Panc1 (cell line): ENCODE results near the gene HLCS. TPM values are rescaled to one million over a fixed set of nuclear protein-coding genes. Genes with fewer than 3 reads are reported as not detected.

Experiments
- ATAC-seq: fragments of 200-7000 bp; cut with Tn5 transposase; 2 replicates; pipeline ENCODE4 v1.9.1; 2020; ENCODE audit warnings: mild to moderate bottlenecking, moderate library complexity
- BruUV-seq: library from RNA; stranded (reverse); fragments of 400-500 nt; replicated peaks from 2 replicates; lab custom pipeline; 2021; lab: Mats Ljungman, UMichigan
- CTCF ChIA-PET: fragments of 300-600 bp; sonication (Branson Sonifier 250); formaldehyde crosslinking; loops from one replicate; lab custom pipeline; 2022; ENCODE audit warnings: antibody characterized with exemption; lab: Charles Lee
- POLR2A ChIA-PET: fragments of 300-600 bp; sonication (Branson Sonifier 250); formaldehyde crosslinking; loops from one replicate; lab custom pipeline; 2022; ENCODE audit warnings: antibody characterized with exemption; lab: Charles Lee
- DNase-seq: peaks from one replicate; pipeline ENCODE4 v3.0.0-alpha.2; 2010; ENCODE audit warnings: low read depth, low spot score
- H3K27ac ChIP-seq: 2 replicates; pipeline ENCODE4 v1.5.1; 2011; ENCODE audit warnings: mild to moderate bottlenecking, low read length, inconsistent platforms
- H3K27me3 ChIP-seq: fragments of 200-500 bp; sonication (Bioruptor generic); 2 replicates; pipeline ENCODE4 v1.6.0; 2014; ENCODE audit warnings: low read length, inconsistent platforms; ENCODE audit not compliant: control insufficient read depth, insufficient read depth
- H3K36me3 ChIP-seq: fragments of 200-500 bp; sonication (Bioruptor generic); 2 replicates; pipeline ENCODE4 v1.5.1; 2014; ENCODE audit warnings: inconsistent platforms, mild to moderate bottlenecking, low read length, moderate library complexity; ENCODE audit not compliant: control insufficient read depth, insufficient read depth
- H3K4me1 ChIP-seq: 2 replicates; pipeline ENCODE4 v1.5.1; 2011; ENCODE audit warnings: inconsistent platforms, mild to moderate bottlenecking, low read length, moderate library complexity; ENCODE audit not compliant: control insufficient read depth, insufficient read depth
- H3K4me3 ChIP-seq, 2 experiments: 2 replicates each; pipeline ENCODE4 v1.5.1; 2011 to 2012; ENCODE audit warnings: low read depth in 2 of 2, low read length in 2 of 2, mild to moderate bottlenecking in 2 of 2, inconsistent platforms in 1 of 2, moderate library complexity in 1 of 2
- H3K9me3 ChIP-seq: fragments of 200-500 bp; sonication (Bioruptor generic); 2 replicates; pipeline ENCODE4 v1.5.1; 2014; ENCODE audit warnings: low read depth, mild to moderate bottlenecking, inconsistent platforms, low read length, moderate library complexity; ENCODE audit not compliant: control insufficient read depth, insufficient read depth
- POLR2AphosphoS5 ChIP-seq: IDR thresholded peaks from 2 replicates; pipeline ENCODE4 v1.6.1; 2012; ENCODE audit warnings: mild to moderate bottlenecking, low read depth, low read length, moderate library complexity
- SIN3A ChIP-seq: IDR thresholded peaks from 2 replicates; pipeline ENCODE4 v1.6.1; 2012; ENCODE audit warnings: low read depth, mild to moderate bottlenecking, low read length, moderate library complexity, borderline replicate concordance; ENCODE audit not compliant: insufficient read depth
- TCF7L2 ChIP-seq: IDR thresholded peaks from 2 replicates; pipeline ENCODE4 v1.6.1; 2011; ENCODE audit warnings: mild to moderate bottlenecking, low read depth, low read length, inconsistent platforms
- in situ Hi-C: cut with HindIII; loops from 2 replicates; pipeline ENCODE4 v1.10.0; 2016; ENCODE audit warnings: low sequenced_read_pairs, low pct_unique_long_range_greater_than_20kb
- intact Hi-C: fragments of 100-400 bp; cut with micrococcal nuclease; formaldehyde crosslinking; loops from one replicate; pipeline ENCODE4 v1.10.0; 2022; ENCODE audit not compliant: unreplicated experiment
- total RNA-seq: library from RNA; stranded (reverse); gene quantifications from one replicate; pipeline ENCODE4 v1.2.1, GENCODE V29; 2021; ENCODE audit not compliant: unreplicated experiment
- TF ChIP-seq, protein P1 (sequence below), 2 experiments: IDR thresholded peaks; 2 replicates each; pipeline ENCODE4 v1.6.1; 2011 to 2012; ENCODE audit warnings: low read depth in 2 of 2, control low read depth in 1 of 2, low read length in 1 of 2, mild to moderate bottlenecking in 1 of 2, moderate library complexity in 1 of 2; ENCODE audit not compliant: insufficient read depth in 1 of 2
- TF ChIP-seq, protein P2 (sequence below): fragments of 450-650 bp; IDR thresholded peaks from 2 replicates; pipeline ENCODE4 v1.5.1; 2017; ENCODE audit warnings: mild to moderate bottlenecking

Gene HLCS
- total RNA-seq, 1 experiment from 2014 or later: 15.3 TPM

GRCh38 chr21:36834192-36834591 is 132.3 kb downstream of the HLCS start:
- intact Hi-C loops (no loop called here), in situ Hi-C loops (no loop called here)
- POLR2A ChIA-PET: no interaction called here
- TF ChIP-seq POLR2AphosphoS5: no peak
- TF ChIP-seq SIN3A: no peak
- TF ChIP-seq TCF7L2: no peak
- TF ChIP-seq, protein P1, sequence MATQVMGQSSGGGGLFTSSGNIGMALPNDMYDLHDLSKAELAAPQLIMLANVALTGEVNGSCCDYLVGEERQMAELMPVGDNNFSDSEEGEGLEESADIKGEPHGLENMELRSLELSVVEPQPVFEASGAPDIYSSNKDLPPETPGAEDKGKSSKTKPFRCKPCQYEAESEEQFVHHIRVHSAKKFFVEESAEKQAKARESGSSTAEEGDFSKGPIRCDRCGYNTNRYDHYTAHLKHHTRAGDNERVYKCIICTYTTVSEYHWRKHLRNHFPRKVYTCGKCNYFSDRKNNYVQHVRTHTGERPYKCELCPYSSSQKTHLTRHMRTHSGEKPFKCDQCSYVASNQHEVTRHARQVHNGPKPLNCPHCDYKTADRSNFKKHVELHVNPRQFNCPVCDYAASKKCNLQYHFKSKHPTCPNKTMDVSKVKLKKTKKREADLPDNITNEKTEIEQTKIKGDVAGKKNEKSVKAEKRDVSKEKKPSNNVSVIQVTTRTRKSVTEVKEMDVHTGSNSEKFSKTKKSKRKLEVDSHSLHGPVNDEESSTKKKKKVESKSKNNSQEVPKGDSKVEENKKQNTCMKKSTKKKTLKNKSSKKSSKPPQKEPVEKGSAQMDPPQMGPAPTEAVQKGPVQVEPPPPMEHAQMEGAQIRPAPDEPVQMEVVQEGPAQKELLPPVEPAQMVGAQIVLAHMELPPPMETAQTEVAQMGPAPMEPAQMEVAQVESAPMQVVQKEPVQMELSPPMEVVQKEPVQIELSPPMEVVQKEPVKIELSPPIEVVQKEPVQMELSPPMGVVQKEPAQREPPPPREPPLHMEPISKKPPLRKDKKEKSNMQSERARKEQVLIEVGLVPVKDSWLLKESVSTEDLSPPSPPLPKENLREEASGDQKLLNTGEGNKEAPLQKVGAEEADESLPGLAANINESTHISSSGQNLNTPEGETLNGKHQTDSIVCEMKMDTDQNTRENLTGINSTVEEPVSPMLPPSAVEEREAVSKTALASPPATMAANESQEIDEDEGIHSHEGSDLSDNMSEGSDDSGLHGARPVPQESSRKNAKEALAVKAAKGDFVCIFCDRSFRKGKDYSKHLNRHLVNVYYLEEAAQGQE (IDR thresholded peaks at IDR 0.05; ENCODE audit: insufficient read depth in 1 of 2, low read depth in 2 of 2, low read length in 1 of 2): no peak
- TF ChIP-seq, protein P2, sequence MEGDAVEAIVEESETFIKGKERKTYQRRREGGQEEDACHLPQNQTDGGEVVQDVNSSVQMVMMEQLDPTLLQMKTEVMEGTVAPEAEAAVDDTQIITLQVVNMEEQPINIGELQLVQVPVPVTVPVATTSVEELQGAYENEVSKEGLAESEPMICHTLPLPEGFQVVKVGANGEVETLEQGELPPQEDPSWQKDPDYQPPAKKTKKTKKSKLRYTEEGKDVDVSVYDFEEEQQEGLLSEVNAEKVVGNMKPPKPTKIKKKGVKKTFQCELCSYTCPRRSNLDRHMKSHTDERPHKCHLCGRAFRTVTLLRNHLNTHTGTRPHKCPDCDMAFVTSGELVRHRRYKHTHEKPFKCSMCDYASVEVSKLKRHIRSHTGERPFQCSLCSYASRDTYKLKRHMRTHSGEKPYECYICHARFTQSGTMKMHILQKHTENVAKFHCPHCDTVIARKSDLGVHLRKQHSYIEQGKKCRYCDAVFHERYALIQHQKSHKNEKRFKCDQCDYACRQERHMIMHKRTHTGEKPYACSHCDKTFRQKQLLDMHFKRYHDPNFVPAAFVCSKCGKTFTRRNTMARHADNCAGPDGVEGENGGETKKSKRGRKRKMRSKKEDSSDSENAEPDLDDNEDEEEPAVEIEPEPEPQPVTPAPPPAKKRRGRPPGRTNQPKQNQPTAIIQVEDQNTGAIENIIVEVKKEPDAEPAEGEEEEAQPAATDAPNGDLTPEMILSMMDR: no peak
- Histone ChIP-seq H3K4me3 (no peak overlapping the region), H3K27ac (no peak overlapping the region), H3K9me3 (no peaks in the 10 kb centered on the region), H3K4me1 (no peaks in the 10 kb centered on the region), H3K36me3 (no peaks in the 10 kb centered on the region), H3K27me3 (no peaks in the 10 kb centered on the region)
- no peak for DNase-seq
- no peak for ATAC-seq
- CTCF ChIA-PET: no interaction called here
- BruUV-seq: no TSS peak

DNA sequence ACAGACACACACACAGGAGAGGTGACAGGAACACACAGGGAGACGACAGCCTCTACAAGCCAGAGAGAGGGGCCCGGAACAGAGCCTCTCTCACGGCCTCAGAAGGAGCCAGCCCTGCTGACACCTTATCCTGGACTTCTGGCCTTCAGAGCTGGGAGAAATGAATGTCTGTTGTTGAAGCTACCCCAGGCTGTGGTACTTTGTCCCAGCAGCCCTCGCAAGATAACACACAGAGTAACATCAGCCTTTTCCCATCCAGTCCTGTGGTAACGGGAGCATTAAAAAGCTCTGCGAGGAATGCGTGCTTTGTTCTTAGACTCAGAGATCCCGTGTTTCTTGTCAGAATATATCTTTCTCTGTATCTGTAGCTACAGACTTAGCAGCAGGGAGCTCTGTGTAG is 136.4 kb downstream of the HLCS start:
- no peak overlapping the region for H3K4me3 ChIP-seq
- TF ChIP-seq POLR2AphosphoS5 (no peak), SIN3A (no peak), TCF7L2 (no peak)
- TF ChIP-seq, protein P1 (IDR thresholded peaks at IDR 0.05; ENCODE audit: insufficient read depth in 1 of 2, low read depth in 2 of 2, low read length in 1 of 2): no peak
- TF ChIP-seq, protein P2: no peak
- BruUV-seq: no TSS peak
- intact Hi-C loops (no loop called here), in situ Hi-C loops (no loop called here)
- no peaks in the 10 kb centered on the region for H3K27me3 ChIP-seq
- no peak for DNase-seq
- ChIA-PET POLR2A (no interaction called here), CTCF (no interaction called here)
- H3K9me3 ChIP-seq: no peaks in the 10 kb centered on the region
- H3K27ac ChIP-seq: no peak overlapping the region
- no peaks in the 10 kb centered on the region for H3K4me1 ChIP-seq
- ATAC-seq: no peak
- no peaks in the 10 kb centered on the region for H3K36me3 ChIP-seq
